Naive thymus-derived CD4-positive, alpha-beta T cell (primary cell): Measurements from ENCODE around the gene LYSMD2. TPM values are rescaled to one million over a fixed set of nuclear protein-coding genes. Genes with fewer than 3 reads are reported as not detected.
A peak's percentile ranks its signal among the peaks of the same experiment; 100 is the strongest.

Source experiments
- ATAC-seq: fragments of 150-1000 bp; cut with Tn5 transposase; 2 replicates; pipeline ENCODE4 v1.10.0; 2021; ENCODE audit warnings: mild to moderate bottlenecking, moderate library complexity
- CTCF ChIA-PET: fragments of 350-600 bp; sonication (Branson Sonifier 250); formaldehyde crosslinking; loops from one replicate; lab custom pipeline; 2021; ENCODE audit warnings: antibody characterized with exemption; lab: Charles Lee
- POLR2A ChIA-PET: fragments of 350-600 bp; sonication (Branson Sonifier 250); formaldehyde crosslinking; loops from one replicate; lab custom pipeline; 2021; ENCODE audit warnings: antibody characterized with exemption, inconsistent platforms; lab: Charles Lee
- DNase-seq, 9 donors: peaks; one replicate each; pipeline versions ENCODE4 v3.0.0 to v3.0.0-alpha.2; 2020 to 2022; ENCODE audit warnings: mixed read lengths in 1 of 9
- H3K27ac ChIP-seq: one replicate; pipeline ENCODE4 v1.7.0; 2013; ENCODE audit warnings: mild to moderate bottlenecking, low read depth, low read length, moderate library complexity
- H3K27me3 ChIP-seq, 2 donors: one replicate each; pipeline ENCODE4 v1.7.0; 2013; ENCODE audit warnings: low read length in 2 of 2, mild to moderate bottlenecking in 2 of 2, moderate library complexity in 2 of 2; ENCODE audit not compliant: control insufficient read depth in 2 of 2, insufficient read depth in 2 of 2
- H3K36me3 ChIP-seq, 3 experiments: 1 replicate in 2 of 3; 2 replicates in 1 of 3; pipeline ENCODE4 v1.7.0; 2013; ENCODE audit warnings: low read length in 3 of 3, mild to moderate bottlenecking in 3 of 3, moderate library complexity in 1 of 3; ENCODE audit not compliant: insufficient read depth in 3 of 3, control insufficient read depth in 2 of 3
- H3K4me1 ChIP-seq, 2 donors: one replicate each; pipeline ENCODE4 v1.7.0; 2013; ENCODE audit warnings: low read length in 2 of 2, mild to moderate bottlenecking in 2 of 2, moderate library complexity in 1 of 2; ENCODE audit not compliant: control insufficient read depth in 2 of 2, insufficient read depth in 2 of 2
- H3K4me3 ChIP-seq: 2 replicates; pipeline ENCODE4 v1.7.0; 2013; ENCODE audit warnings: mild to moderate bottlenecking, low read length
- H3K9me3 ChIP-seq, 3 experiments: 1 replicate in 2 of 3; 2 replicates in 1 of 3; pipeline ENCODE4 v1.7.0; 2013; ENCODE audit warnings: low read length in 3 of 3; ENCODE audit not compliant: control insufficient read depth in 2 of 3
- H3K27ac Mint-ChIP-seq, 9 donors: one replicate each; pipeline ENCODE4 v1.8.0; 2020 to 2022; ENCODE audit warnings: mixed read lengths in 9 of 9, mild to moderate bottlenecking in 8 of 9, moderate library complexity in 5 of 9, inconsistent platforms in 2 of 9
- H3K27me3 Mint-ChIP-seq, 5 donors: one replicate each; pipeline ENCODE4 v1.8.0; 2021 to 2022; ENCODE audit warnings: mixed read lengths in 5 of 5, mild to moderate bottlenecking in 1 of 5
- H3K36me3 Mint-ChIP-seq, 5 donors: one replicate each; pipeline ENCODE4 v1.8.0; 2020 to 2022; ENCODE audit warnings: mixed read lengths in 5 of 5, mild to moderate bottlenecking in 3 of 5, inconsistent platforms in 1 of 5
- H3K4me1 Mint-ChIP-seq, 7 donors: one replicate each; pipeline ENCODE4 v1.8.0; 2020 to 2022; ENCODE audit warnings: mixed read lengths in 7 of 7, mild to moderate bottlenecking in 3 of 7, inconsistent platforms in 1 of 7
- H3K4me3 Mint-ChIP-seq, 10 donors: one replicate each; pipeline ENCODE4 v1.8.0; 2020 to 2022; ENCODE audit warnings: mild to moderate bottlenecking in 10 of 10, mixed read lengths in 10 of 10, moderate library complexity in 6 of 10, inconsistent platforms in 2 of 10
- H3K9me3 Mint-ChIP-seq, 11 donors: one replicate each; pipeline ENCODE4 v1.8.0; 2020 to 2022; ENCODE audit warnings: mixed read lengths in 11 of 11, mild to moderate bottlenecking in 4 of 11, inconsistent platforms in 1 of 11, moderate library complexity in 1 of 11
- intact Hi-C, 2 donors: fragments of 100-400 bp; cut with micrococcal nuclease; formaldehyde crosslinking; loops; one replicate each; pipeline ENCODE4 v1.15.1; 2023
- polyA plus RNA-seq, 2 donors: library from polyadenylated mRNA; unstranded; fragments of 300-500 nt; fragmentation: Illumina TruSeq; gene quantifications; one replicate each; pipeline ENCODE4 v1.2.3, GENCODE V29; 2021
- total RNA-seq, 6 experiments: library from RNA in 5 of 6; stranded (reverse) in 5 of 6; gene quantifications; 1 replicate in 5 of 6; 2 replicates in 1 of 6; pipeline ENCODE4 v1.2.3 and lab custom pipeline; 2021 to 2026

LYSMD2 gene
- total and polyA plus RNA-seq, 7 experiments from 2014 or later: 12.5 to 46.8 (median 31.7) TPM

DNA sequence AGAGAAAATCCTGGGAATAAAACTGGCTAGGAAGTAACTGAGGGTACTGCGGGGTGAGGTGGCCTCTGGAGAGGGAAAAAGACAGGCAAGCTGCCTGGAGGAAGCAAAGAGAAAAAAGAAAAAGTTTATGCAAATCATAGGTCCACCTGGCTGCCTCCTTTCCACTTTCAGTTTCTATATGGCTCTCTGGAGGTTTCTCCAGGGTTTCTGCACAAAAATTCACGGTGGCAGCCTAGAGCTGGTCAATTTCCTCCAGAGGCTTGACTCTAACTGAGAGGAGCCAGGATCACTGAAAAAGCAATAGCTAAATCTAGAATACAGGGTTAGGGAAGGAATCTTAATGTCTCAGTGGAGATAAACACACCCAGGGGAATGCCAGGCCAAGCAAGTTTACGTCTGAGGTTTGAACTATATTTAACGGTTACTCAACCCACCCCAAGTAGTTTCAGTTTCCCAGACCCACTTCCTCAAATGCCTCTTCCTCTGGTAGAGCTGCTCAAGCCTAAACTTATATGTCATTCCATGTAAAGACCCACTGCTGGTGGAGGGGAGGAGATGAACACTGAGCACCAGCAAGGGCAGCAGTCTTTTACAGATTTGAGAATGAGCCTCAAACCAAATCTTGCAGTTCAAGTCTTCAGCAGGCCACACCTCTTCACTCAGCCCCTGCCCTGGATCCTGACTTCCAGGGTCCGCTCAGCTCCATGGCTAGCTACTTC lies 5.7 kb downstream of the LYSMD2 start:
- ChIA-PET CTCF (interaction anchor here (1.0 to 2.6 kb wide), 7 partner anchors 11 to 81 kb away, joined by 3 to 7 read pairs (median 5); no protein-coding TSS in a partner anchor), POLR2A (interaction anchor here (0.6 to 1.8 kb wide), 6 partner anchors 8 to 93 kb away, joined by 3 to 6 read pairs (median 4); no protein-coding TSS in a partner anchor)
- intact Hi-C loops: loop anchor here in 1 of 2 donors (10.0 kb wide), 3 partner anchors 107 to 753 kb away; partner anchors contain the start of gene DMXL2
- no peaks in the 10 kb centered on the region for H3K27me3 ChIP-seq
- peaks cover 49 to 52% of the 10 kb centered on the region in 2 donors for H3K4me1 ChIP-seq
- DNase-seq (peak in 8 of 9 donors; percentile 31 to 70 (median 58)), ATAC-seq (peak; percentile 81)
- no peaks in the 10 kb centered on the region for H3K9me3 ChIP-seq
- H3K27ac ChIP-seq: peak overlapping the region; percentile 88
- Mint-ChIP-seq H3K27ac (peak overlapping the region; percentile 94 to 98 (median 97)), H3K27me3 (no peaks in the 10 kb centered on the region), H3K4me3 (peak overlapping the region; percentile 74 to 91 (median 87)), H3K9me3 (no peaks in the 10 kb centered on the region), H3K4me1 (peaks cover 62 to 97% (median 88%) of the 10 kb centered on the region in 7 donors), H3K36me3 (peaks cover 0 to 41% (median 5%) of the 10 kb centered on the region in 5 donors)
- H3K4me3 ChIP-seq: peak overlapping the region; percentile 59
- H3K36me3 ChIP-seq: no peaks in the 10 kb centered on the region

DNA sequence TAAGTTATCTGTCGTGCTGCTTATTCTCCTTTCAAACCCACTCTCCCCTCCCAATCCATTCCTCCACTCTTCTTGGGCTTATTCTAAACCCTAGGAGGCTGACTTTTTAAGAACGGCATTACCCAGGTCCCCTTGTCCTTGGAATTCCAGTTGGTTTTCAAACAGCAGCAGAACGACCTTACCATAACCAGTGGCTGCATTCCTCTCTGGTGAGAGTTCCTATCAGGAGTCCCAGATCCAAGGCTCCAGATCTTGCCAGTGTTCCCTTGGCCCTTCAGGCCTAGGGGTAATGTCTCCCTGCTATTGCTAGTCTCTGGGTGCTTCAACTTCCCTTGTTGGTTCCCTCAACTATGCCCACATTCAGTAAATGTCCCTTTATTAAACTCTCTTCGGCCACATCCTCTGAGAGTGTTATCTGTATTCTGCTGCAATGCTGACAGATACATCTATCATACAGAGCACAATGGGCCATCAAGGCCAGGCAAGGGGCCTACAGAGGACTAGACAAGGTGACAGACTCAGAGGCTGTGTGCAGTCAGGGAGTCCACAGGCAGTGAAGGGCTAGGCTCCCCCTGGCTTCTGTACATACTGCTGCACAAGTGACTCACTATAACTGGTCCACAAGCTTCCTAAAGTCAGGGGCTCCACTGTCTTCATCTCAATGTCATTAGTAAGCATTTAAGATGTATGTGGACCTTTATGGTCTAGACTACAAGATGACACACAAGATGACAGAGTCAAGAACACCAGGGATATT lies 10.1 kb downstream of the LYSMD2 start:
- H3K4me3 ChIP-seq: no peak overlapping the region
- H3K27me3 Mint-ChIP-seq: no peaks in the 10 kb centered on the region
- no peak for DNase-seq
- no peak overlapping the region for H3K27ac ChIP-seq
- ChIA-PET CTCF (interaction anchor here (3.1 kb wide), 1 partner anchor 77 kb away, joined by 10 read pairs; no protein-coding TSS in a partner anchor), POLR2A (interaction anchor here (0.7 to 1.0 kb wide), 2 partner anchors 10 to 41 kb away, joined by 3 read pairs; partner anchors contain the start of gene LYSMD2)
- H3K36me3 Mint-ChIP-seq: peaks cover 1 to 28% (median 10%) of the 10 kb centered on the region in 5 donors
- no peaks in the 10 kb centered on the region for H3K9me3 ChIP-seq
- no peaks in the 10 kb centered on the region for H3K27me3 ChIP-seq
- H3K36me3 ChIP-seq: peaks cover 0 to 4% (median 0%) of the 10 kb centered on the region in 3 experiments
- H3K4me1 Mint-ChIP-seq: peaks cover 39 to 85% (median 78%) of the 10 kb centered on the region in 7 donors
- peak overlapping the region in 8 of 9 donors; percentile 30 to 98 (median 68) for H3K27ac Mint-ChIP-seq
- peak overlapping the region in 7 of 10 donors; percentile 0 to 46 (median 30) for H3K4me3 Mint-ChIP-seq
- intact Hi-C loops: no loop called here
- no peaks in the 10 kb centered on the region for H3K9me3 Mint-ChIP-seq
- no peak for ATAC-seq
- H3K4me1 ChIP-seq: peaks cover 31 to 37% of the 10 kb centered on the region in 2 donors

DNA sequence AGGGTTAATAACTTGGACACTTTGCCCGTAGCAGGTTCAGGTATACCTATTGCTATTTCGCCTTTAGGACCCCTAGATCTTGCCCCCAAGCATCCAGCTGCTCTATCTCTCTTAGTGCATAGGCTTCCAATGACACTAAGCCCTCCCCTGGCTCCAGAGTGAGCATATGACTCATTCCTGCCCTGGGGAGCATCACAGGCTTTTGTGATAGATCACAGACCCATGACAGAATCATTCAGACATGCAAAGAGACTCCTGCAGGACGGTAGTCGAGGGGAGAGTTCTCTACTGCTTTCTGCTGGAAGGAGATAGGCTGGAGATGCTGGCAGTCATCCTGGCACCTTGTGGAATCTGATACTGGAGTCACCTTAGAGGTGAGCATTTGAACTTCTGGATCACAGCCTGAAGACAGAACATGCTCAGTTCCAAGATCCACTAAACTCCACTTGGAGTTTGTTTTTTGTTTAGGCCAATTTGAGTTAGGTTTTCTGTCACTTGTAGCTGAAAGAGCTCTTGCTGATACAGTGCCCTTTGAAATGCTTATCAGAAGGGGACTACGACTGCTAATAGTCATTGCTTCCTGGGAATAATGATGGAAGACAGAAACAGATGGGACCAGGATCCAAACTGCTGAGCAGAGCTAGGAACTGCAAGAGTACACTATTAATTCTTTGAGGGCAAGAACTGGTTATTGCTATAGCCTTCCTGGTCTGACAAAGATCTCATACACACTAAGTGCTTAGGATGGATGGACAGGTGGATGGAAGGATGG lies 11.0 kb downstream of the LYSMD2 start:
- H3K27ac Mint-ChIP-seq: peak overlapping the region in 6 of 9 donors; percentile 30 to 86 (median 65)
- intact Hi-C loops: no loop called here
- H3K4me3 Mint-ChIP-seq: peak overlapping the region in 7 of 10 donors; percentile 14 to 50 (median 43)
- ATAC-seq (peak; percentile 41), DNase-seq (no peak)
- H3K27me3 Mint-ChIP-seq: no peaks in the 10 kb centered on the region
- peaks cover 0 to 12% (median 0%) of the 10 kb centered on the region in 3 experiments for H3K36me3 ChIP-seq
- no peaks in the 10 kb centered on the region for H3K27me3 ChIP-seq
- ChIA-PET POLR2A (interaction anchor here (1.0 to 3.0 kb wide), 2 partner anchors 10 to 41 kb away, joined by 3 to 14 read pairs; partner anchors contain the start of gene LYSMD2), CTCF (interaction anchor here (0.6 to 3.1 kb wide), 2 partner anchors 76 to 839 kb away, joined by 3 to 10 read pairs; no protein-coding TSS in a partner anchor)
- H3K4me1 ChIP-seq: peaks cover 26 to 33% of the 10 kb centered on the region in 2 donors
- no peak overlapping the region for H3K4me3 ChIP-seq
- H3K9me3 ChIP-seq: no peaks in the 10 kb centered on the region
- H3K36me3 Mint-ChIP-seq: peaks cover 6 to 27% (median 16%) of the 10 kb centered on the region in 5 donors
- H3K4me1 Mint-ChIP-seq: peaks cover 36 to 82% (median 75%) of the 10 kb centered on the region in 7 donors
- H3K9me3 Mint-ChIP-seq: no peaks in the 10 kb centered on the region
- no peak overlapping the region for H3K27ac ChIP-seq

DNA sequence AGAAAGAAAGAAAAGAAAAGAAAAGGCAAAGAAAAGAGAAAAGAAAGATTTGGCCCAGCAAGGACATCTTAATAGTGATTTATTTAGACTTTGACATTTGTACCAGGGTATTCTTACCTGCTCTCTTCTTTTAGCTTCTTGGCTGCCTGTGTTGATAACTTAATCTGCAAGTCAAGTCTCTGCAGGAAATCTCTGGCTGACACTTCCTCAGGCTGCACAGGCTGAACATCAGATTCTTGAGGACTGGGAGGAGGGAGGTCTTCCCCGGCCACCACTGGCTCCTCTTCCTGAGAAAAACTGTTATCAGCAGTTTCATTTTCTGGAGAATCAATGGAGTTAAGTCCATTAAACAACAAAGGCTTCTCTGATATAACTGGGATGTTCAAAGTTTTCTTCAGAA lies 12.8 kb downstream of the LYSMD2 start:
- Histone ChIP-seq H3K9me3 (no peaks in the 10 kb centered on the region), H3K4me1 (peaks cover 9 to 24% of the 10 kb centered on the region in 2 donors), H3K27me3 (no peaks in the 10 kb centered on the region), H3K27ac (no peak overlapping the region), H3K36me3 (peaks cover 0 to 22% (median 0%) of the 10 kb centered on the region in 3 experiments), H3K4me3 (no peak overlapping the region)
- ChIA-PET POLR2A (interaction anchor here (0.9 to 3.0 kb wide), 3 partner anchors 8 to 14 kb away, joined by 3 to 14 read pairs (median 3); partner anchors contain the start of gene LYSMD2), CTCF (interaction anchor here (0.6 to 3.1 kb wide), 2 partner anchors 74 to 354 kb away, joined by 3 to 10 read pairs; no protein-coding TSS in a partner anchor)
- ATAC-seq: no peak
- H3K27ac Mint-ChIP-seq: peak overlapping the region in 8 of 9 donors; percentile 5 to 83 (median 50)
- peak overlapping the region in 7 of 10 donors; percentile 3 to 51 (median 16) for H3K4me3 Mint-ChIP-seq
- H3K4me1 Mint-ChIP-seq: peaks cover 29 to 70% (median 59%) of the 10 kb centered on the region in 7 donors
- no peak for DNase-seq
- H3K9me3 Mint-ChIP-seq: no peaks in the 10 kb centered on the region
- intact Hi-C loops: no loop called here
- peaks cover 6 to 30% (median 22%) of the 10 kb centered on the region in 5 donors for H3K36me3 Mint-ChIP-seq
- no peaks in the 10 kb centered on the region for H3K27me3 Mint-ChIP-seq

DNA sequence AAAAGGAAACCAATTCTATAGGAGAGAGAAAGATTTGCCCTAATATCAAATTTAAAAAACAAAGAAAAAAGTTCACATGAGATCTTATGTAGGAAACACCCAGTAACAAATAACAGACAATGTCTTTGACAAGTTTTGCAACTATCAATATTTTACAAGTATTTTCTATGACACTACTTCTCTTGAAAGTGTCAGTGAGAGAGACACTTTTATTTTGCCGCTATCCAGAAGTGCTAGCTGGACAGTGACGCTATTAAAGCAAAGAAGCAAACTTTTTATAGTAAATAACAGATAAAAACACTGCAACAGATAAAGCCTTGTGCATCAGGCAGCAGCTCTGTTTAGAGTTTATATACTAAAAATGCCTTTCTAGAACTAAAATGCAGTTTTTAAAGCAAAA lies 13.3 kb downstream of the LYSMD2 start:
- H3K27ac ChIP-seq: no peak overlapping the region
- peaks cover 6 to 30% (median 22%) of the 10 kb centered on the region in 5 donors for H3K36me3 Mint-ChIP-seq

More for the DNA sequence above, 13.3 kb downstream of the LYSMD2 start:
- Histone ChIP-seq H3K9me3 (no peaks in the 10 kb centered on the region), H3K36me3 (peaks cover 0 to 22% (median 0%) of the 10 kb centered on the region in 3 experiments), H3K27me3 (no peaks in the 10 kb centered on the region), H3K4me1 (peaks cover 8 to 24% of the 10 kb centered on the region in 2 donors), H3K4me3 (no peak overlapping the region)
- H3K27ac Mint-ChIP-seq: peak overlapping the region in 5 of 9 donors; percentile 5 to 83 (median 44)
- peaks cover 26 to 67% (median 57%) of the 10 kb centered on the region in 7 donors for H3K4me1 Mint-ChIP-seq
- ATAC-seq: no peak
- CTCF ChIA-PET: interaction anchor here (3.1 kb wide), 1 partner anchor 74 kb away, joined by 10 read pairs; no protein-coding TSS in a partner anchor
- no peaks in the 10 kb centered on the region for H3K9me3 Mint-ChIP-seq
- intact Hi-C loops: no loop called here
- H3K4me3 Mint-ChIP-seq: peak overlapping the region in 4 of 10 donors; percentile 5 to 51 (median 35)
- POLR2A ChIA-PET: interaction anchor here (0.9 to 3.0 kb wide), 3 partner anchors 8 to 15 kb away, joined by 3 to 14 read pairs (median 3); partner anchors contain the start of gene LYSMD2
- H3K27me3 Mint-ChIP-seq: no peaks in the 10 kb centered on the region
- DNase-seq: no peak
